Endothelial cell of umbilical vein (primary cell): ENCODE measurements around the gene SLC27A4. TPM values are rescaled to one million over a fixed set of nuclear protein-coding genes. Genes with fewer than 3 reads are reported as not detected.

Experiments used
- BruUV-seq: library from RNA; stranded (reverse); fragments of 400-500 nt; replicated peaks from 2 replicates; lab custom pipeline; 2021; lab: Mats Ljungman, UMichigan
- CTCF ChIA-PET: fragments of 300-600, 350-600 bp; sonication (Branson Sonifier 250); formaldehyde crosslinking; loops from one replicate; lab custom pipeline; 2021; ENCODE audit warnings: antibody characterized with exemption, inconsistent platforms; lab: Charles Lee
- POLR2A ChIA-PET: fragments of 300-600, 350-600 bp; sonication (Branson Sonifier 250); formaldehyde crosslinking; loops from one replicate; lab custom pipeline; 2021; ENCODE audit warnings: antibody characterized with exemption, inconsistent platforms; lab: Charles Lee
- DNase-seq: peaks from one replicate; pipeline ENCODE4 v3.0.0-alpha.2; 2011; ENCODE audit warnings: low read depth, low spot score
- FAIRE-seq: peaks from 2 replicates; lab custom pipeline; 2011; peaks lifted over from hg19 to GRCh38; lab: Jason Lieb, UNC
- H2AFZ ChIP-seq: 2 replicates; pipeline ENCODE4 v1.6.0; 2012; ENCODE audit warnings: low read depth, low read length, control low read depth, inconsistent platforms
- H3K27ac ChIP-seq: 2 replicates; pipeline ENCODE4 v1.5.1; 2011; ENCODE audit warnings: low read depth, mild to moderate bottlenecking, control low read depth, low read length, moderate library complexity; ENCODE audit not compliant: insufficient read depth
- H3K27me3 ChIP-seq, 2 experiments: 2 replicates each; pipeline versions ENCODE4 v1.6.0 to v1.6.1; 2011; ENCODE audit warnings: low read length in 2 of 2, mixed read lengths in 1 of 2; ENCODE audit not compliant: control insufficient read depth in 2 of 2, insufficient read depth in 2 of 2
- H3K36me3 ChIP-seq, 2 experiments: 2 replicates in 1 of 2; 3 replicates in 1 of 2; pipeline ENCODE4 v1.5.1; 2011; ENCODE audit warnings: low read length in 2 of 2, mild to moderate bottlenecking in 1 of 2, moderate library complexity in 1 of 2; ENCODE audit not compliant: control insufficient read depth in 2 of 2, insufficient read depth in 2 of 2; ENCODE audit errors: extremely low read depth in 1 of 2
- H3K4me1 ChIP-seq: 3 replicates; pipeline ENCODE4 v1.5.1; 2011; ENCODE audit warnings: mild to moderate bottlenecking, low read length; ENCODE audit not compliant: control insufficient read depth, insufficient read depth; ENCODE audit errors: extremely low read depth
- H3K4me2 ChIP-seq: 2 replicates; pipeline ENCODE4 v1.6.1; 2011; ENCODE audit warnings: low read length, control low read depth, mixed read lengths; ENCODE audit not compliant: insufficient read depth
- H3K4me3 ChIP-seq, 3 experiments: fragments of 200-600 bp in 1 of 3; sonication (generic), shearing (Covaris generic) in 1 of 3; replicated peaks in 1 of 3; 2 replicates each; pipeline ENCODE4 v1.5.1; 2011 to 2016; ENCODE audit warnings: control low read depth in 3 of 3, low read length in 3 of 3, mild to moderate bottlenecking in 2 of 3, inconsistent platforms in 1 of 3, low read depth in 1 of 3, moderate library complexity in 1 of 3; ENCODE audit not compliant: insufficient read depth in 1 of 3
- H3K79me2 ChIP-seq: 2 replicates; pipeline ENCODE4 v1.6.0; 2012; ENCODE audit warnings: low read length, inconsistent platforms; ENCODE audit not compliant: control insufficient read depth, insufficient read depth
- H3K9ac ChIP-seq: replicated peaks from 2 replicates; pipeline ENCODE3; 2011; ENCODE audit warnings: low read length, control low read depth; ENCODE audit not compliant: insufficient read depth; ENCODE audit errors: extremely low read depth
- H3K9me1 ChIP-seq: replicated peaks from 3 replicates; pipeline ENCODE4 v1.6.0; 2011; ENCODE audit warnings: mild to moderate bottlenecking, low read length; ENCODE audit not compliant: control insufficient read depth, insufficient read depth; ENCODE audit errors: extremely low read depth
- H3K9me3 ChIP-seq: replicated peaks from 2 replicates; pipeline ENCODE4 v1.5.1; 2012; ENCODE audit warnings: low read length, inconsistent platforms; ENCODE audit not compliant: control insufficient read depth, insufficient read depth
- H4K20me1 ChIP-seq: replicated peaks from 2 replicates; pipeline ENCODE3; 2011; ENCODE audit warnings: mild to moderate bottlenecking, low read length; ENCODE audit not compliant: control insufficient read depth, insufficient read depth; ENCODE audit errors: extremely low read depth
- EZH2 ChIP-seq: IDR thresholded peaks from 2 replicates; pipeline ENCODE4 v1.6.1; 2012; ENCODE audit warnings: borderline replicate concordance, low read depth, mild to moderate bottlenecking, moderate library complexity, low read length, inconsistent platforms; ENCODE audit not compliant: severe bottlenecking
- FOS ChIP-seq: IDR thresholded peaks from 2 replicates; pipeline ENCODE4 v1.6.1; 2011; ENCODE audit warnings: mild to moderate bottlenecking, low read length, moderate library complexity, borderline replicate concordance; ENCODE audit not compliant: insufficient read depth
- GATA2 ChIP-seq: IDR thresholded peaks from 2 replicates; pipeline ENCODE4 v1.7.0; 2011; ENCODE audit warnings: low read depth, mild to moderate bottlenecking, moderate library complexity, mixed read lengths, low read length; ENCODE audit not compliant: insufficient read length, insufficient read depth
- JUN ChIP-seq: IDR thresholded peaks from 2 replicates; pipeline ENCODE4 v1.6.1; 2011; ENCODE audit warnings: borderline replicate concordance, low read depth; ENCODE audit not compliant: insufficient read length, insufficient read depth
- MYC ChIP-seq: IDR thresholded peaks from one replicate; pipeline ENCODE4 v1.6.1; 2011; ENCODE audit warnings: mild to moderate bottlenecking, low read depth, low read length
- POLR2A ChIP-seq: IDR thresholded peaks from 2 replicates; pipeline ENCODE4 v1.6.1; 2012; ENCODE audit warnings: low read depth, mild to moderate bottlenecking, control low read depth, low read length
- POLR2AphosphoS5 ChIP-seq: IDR thresholded peaks from 2 replicates; pipeline ENCODE4 v1.6.1; 2012; ENCODE audit warnings: low read depth, mild to moderate bottlenecking, control low read depth, low read length, moderate library complexity; ENCODE audit not compliant: insufficient read depth
- dilution Hi-C: fragments of 300-500 bp; cut with MboI; formaldehyde crosslinking; loops from one replicate; pipeline ENCODE4 v1.15.0; 2019; ENCODE audit warnings: low sequenced_read_pairs; ENCODE audit not compliant: extremely low pct_ligation_motif_present
- intact Hi-C: fragments of 100-400 bp; cut with micrococcal nuclease; formaldehyde crosslinking; loops from one replicate; pipeline ENCODE4 v1.10.0; 2022
- polyA plus RNA-seq, 4 experiments: library from polyadenylated mRNA; depleted of rRNA in 3 of 4; stranded (reverse) in 3 of 4; unstranded in 1 of 4; fragments of >200 nt; gene quantifications; 2 replicates each; pipeline versions ENCODE4 v1.2.1 to v1.2.3, GENCODE V29; 2011 to 2012; ENCODE audit warnings: missing spikeins in 1 of 4
- total RNA-seq: library from RNA; stranded (reverse); gene quantifications from 2 replicates; pipeline ENCODE4 v1.2.3, GENCODE V29; 2021
- TF ChIP-seq, protein P1 (sequence below): IDR thresholded peaks from 2 replicates; pipeline ENCODE4 v1.6.1; 2011; ENCODE audit not compliant: insufficient read depth, insufficient read length

Gene SLC27A4
- total and polyA plus RNA-seq, 2 donors (not counting 3 experiments of a cell fraction or from before 2014, with no cell fraction given) = 29.9 to 35.0 TPM

GRCh38 chr9:128344931-128345605 lies 4.7 kb downstream of the SLC27A4 start:
- intact Hi-C loops = loop anchor here (5.0 kb wide), 1 partner anchor 163 kb away; no protein-coding TSS in a partner anchor
- FAIRE-seq = no peak
- peaks cover 6% of the 10 kb centered on the region for H3K79me2 ChIP-seq
- peaks cover 7% of the 10 kb centered on the region for H3K4me1 ChIP-seq
- TF ChIP-seq JUN (no peak), POLR2A (no peak)
- no peaks in the 10 kb centered on the region for H3K9me3 ChIP-seq
- DNase-seq = no peak
- H3K9me1 ChIP-seq = no peaks in the 10 kb centered on the region
- H4K20me1 ChIP-seq = no peaks in the 10 kb centered on the region
- no TSS peak for BruUV-seq
- ChIA-PET POLR2A (no interaction called here), CTCF (interaction anchor here (1.1 kb wide), 1 partner anchor 50 kb away, joined by 5 read pairs; no protein-coding TSS in a partner anchor)
- H3K9ac ChIP-seq = no peak overlapping the region
- no peak overlapping the region for H2AFZ ChIP-seq
- H3K27me3 ChIP-seq = no peaks in the 10 kb centered on the region
- dilution Hi-C loops = no loop called here
- H3K4me2 ChIP-seq = no peak overlapping the region
- no peak overlapping the region for H3K4me3 ChIP-seq
- no peak overlapping the region for H3K27ac ChIP-seq
- peaks cover 6 to 43% of the 10 kb centered on the region in 2 experiments for H3K36me3 ChIP-seq

DNA sequence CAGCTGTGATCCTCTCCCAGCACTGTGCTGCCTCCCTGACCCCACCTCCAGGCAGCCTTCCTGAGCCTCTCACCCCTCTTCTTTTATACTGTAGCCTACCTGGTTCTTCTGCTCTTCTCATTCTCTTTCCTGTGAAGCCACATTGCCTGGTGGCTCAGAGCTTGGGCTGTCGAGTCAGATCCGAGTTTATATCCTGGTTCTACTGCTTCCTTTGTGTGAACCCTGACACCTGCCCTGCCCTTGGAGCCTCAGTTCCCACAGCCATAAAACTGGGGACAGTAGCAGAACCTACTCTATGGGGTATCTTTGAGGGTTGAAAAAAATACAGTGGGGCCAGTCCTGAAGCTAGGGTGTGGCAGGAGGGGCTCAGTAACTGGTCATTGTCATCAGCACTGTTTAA lies 8.8 kb downstream of the SLC27A4 start:
- Histone ChIP-seq H3K4me2 (no peak overlapping the region), H4K20me1 (no peaks in the 10 kb centered on the region), H3K9me3 (no peaks in the 10 kb centered on the region), H3K79me2 (no peaks in the 10 kb centered on the region), H3K4me1 (no peaks in the 10 kb centered on the region), H3K27me3 (no peaks in the 10 kb centered on the region), H3K27ac (no peak overlapping the region), H3K9me1 (no peaks in the 10 kb centered on the region), H3K9ac (no peak overlapping the region), H2AFZ (no peak overlapping the region), H3K4me3 (no peak overlapping the region), H3K36me3 (peaks cover 8 to 45% of the 10 kb centered on the region in 2 experiments)
- intact Hi-C loops (no loop called here), dilution Hi-C loops (no loop called here)
- FAIRE-seq = no peak
- no TSS peak for BruUV-seq
- DNase-seq = no peak
- ChIA-PET CTCF (interaction anchor here (0.9 to 1.2 kb wide), 2 partner anchors 8 to 13 kb away, joined by 4 read pairs; no protein-coding TSS in a partner anchor), POLR2A (no interaction called here)
- no peak for TF ChIP-seq MYC
- no peak for TF ChIP-seq FOS
- TF ChIP-seq POLR2AphosphoS5 = no peak
- no peak for TF ChIP-seq JUN
- no peak for TF ChIP-seq EZH2
- TF ChIP-seq, protein P1, sequence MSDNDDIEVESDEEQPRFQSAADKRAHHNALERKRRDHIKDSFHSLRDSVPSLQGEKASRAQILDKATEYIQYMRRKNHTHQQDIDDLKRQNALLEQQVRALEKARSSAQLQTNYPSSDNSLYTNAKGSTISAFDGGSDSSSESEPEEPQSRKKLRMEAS = no peak
- no peak for TF ChIP-seq POLR2A
- TF ChIP-seq GATA2 = no peak
